ENCODE measurements around the gene TMEM184C.

TMEM184C gene

DNA sequence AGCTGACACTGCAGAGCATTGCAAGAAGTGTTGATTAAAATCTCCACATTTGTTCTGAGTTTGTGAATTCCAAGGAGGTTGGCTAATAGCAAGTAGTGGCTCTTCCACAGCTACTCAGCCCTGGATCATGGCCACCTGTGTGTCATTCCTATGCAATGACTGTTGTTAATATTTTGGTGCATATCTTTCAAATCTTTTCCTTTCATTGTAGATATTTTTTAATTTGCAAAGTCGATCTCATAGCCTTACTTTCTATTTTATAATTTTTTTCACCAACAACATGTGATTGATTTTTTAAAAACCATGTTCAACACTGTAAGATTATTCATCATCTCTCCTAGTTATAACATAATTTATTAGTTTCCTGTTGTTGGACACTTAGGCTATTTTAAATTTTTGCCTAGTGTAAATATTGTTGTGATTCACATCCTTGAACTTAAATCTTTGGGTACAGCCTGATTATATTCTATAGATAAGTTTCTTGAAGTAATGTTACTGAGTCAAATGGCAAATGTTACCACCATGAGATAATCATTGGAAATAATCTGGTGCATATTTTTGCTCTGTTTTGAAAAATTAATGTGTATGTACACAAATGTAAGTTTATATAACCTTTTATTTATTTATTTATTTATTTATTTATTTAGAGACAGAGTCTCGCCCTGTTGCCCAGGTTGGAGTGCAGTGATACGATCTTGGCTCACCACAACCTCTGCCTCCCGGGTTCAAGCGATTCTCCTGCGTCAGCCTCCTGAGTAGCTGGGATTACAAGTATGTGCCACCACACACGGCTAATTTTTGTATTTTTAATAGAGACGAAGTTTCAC lies 97.6 kb downstream of the TMEM184C start:
- TF ChIP-seq Cebpa-rat (IDR thresholded peaks at IDR 0.05): no peak
- H3K4me3 ChIP-seq: no peak overlapping the region
- no peak overlapping the region for H3K9ac ChIP-seq
- H3K27ac ChIP-seq: no peak overlapping the region
- H3K36me3 ChIP-seq: no peaks in the 10 kb centered on the region
- no peaks in the 10 kb centered on the region for H3K27me3 ChIP-seq
- no peaks in the 10 kb centered on the region for H3K9me3 ChIP-seq (replicated peaks in 1 of 11)
- H3K4me1 ChIP-seq: no peaks in the 10 kb centered on the region
- no peaks in the 10 kb centered on the region for H4K20me1 ChIP-seq
- H3K4me2 ChIP-seq: no peak overlapping the region

DNA sequence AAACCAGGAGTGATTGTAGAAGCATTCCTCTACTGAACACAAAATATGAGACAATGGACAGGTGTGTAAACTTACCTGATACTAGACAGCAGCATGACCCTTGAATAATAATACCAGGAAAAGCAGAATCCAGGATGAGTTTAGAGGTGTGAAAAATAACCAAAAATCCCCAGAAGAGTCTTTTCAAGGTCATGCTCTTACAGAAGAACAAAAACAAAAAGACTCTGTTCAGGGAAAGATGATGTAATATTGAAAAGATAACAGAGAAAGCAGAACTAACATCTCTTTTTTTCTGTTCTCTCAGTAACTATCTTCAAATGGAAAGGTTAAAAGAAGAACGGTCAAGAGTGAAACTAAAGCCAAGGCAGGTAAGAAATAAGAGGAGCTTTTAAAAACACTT lies 100.7 kb downstream of the TMEM184C start:
- Histone ChIP-seq H3K4me1 (no peaks in the 10 kb centered on the region), H3K27me3 (no peaks in the 10 kb centered on the region), H3K4me2 (no peak overlapping the region), H3K4me3 (no peak overlapping the region), H3K36me3 (no peaks in the 10 kb centered on the region), H3K27ac (no peak overlapping the region), H3K9ac (no peak overlapping the region), H4K20me1 (no peaks in the 10 kb centered on the region), H3K9me3 (replicated peaks in 1 of 11) (no peaks in the 10 kb centered on the region)
- TF ChIP-seq Cebpa-rat (IDR thresholded peaks at IDR 0.05): no peak
